ENCODE data around the gene TAOK1.

TAOK1 gene

DNA sequence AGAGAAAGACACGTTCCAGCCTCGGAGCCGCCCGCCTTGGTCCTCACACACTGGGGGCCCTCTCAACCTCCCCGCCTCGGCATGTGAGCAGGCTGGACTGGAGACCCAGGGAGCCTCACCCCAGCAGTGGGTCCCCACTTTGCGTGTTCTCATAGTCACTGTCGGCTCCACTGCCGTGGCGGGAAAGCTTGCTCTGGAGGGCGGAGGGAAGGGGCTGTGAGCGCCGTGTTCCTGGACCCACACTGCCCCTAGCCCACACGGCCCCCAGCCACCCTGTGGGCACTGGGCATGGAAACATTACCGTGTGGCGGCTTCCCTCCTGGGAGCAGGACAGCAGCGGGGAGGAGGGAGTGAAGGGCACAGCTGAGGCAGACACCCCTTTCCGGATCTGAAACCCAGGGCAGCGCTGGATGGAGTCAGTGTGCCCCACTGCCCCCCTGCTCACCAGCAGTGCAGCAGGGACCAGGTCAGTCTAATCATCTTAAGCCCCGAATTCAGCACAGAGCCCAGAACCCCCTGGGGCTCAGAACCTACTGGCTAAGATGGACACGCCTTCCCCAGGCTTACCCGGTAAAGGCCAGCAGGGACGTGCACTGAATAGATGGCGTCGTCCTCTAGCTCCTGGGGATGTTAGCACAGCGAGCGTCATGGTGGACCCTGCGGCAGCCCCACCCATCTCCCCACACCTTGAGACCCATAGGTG, 185.5 kb downstream of the TAOK1 start:
- Histone ChIP-seq H3K4me1 (ENCODE audit: control extremely low read depth in 1 of 4, control insufficient read depth in 4 of 4, insufficient read depth in 4 of 4, low read length in 3 of 4) (peaks cover 0 to 12% (median 4%) of the 10 kb centered on the region in 4 experiments), H3K9me3 (ENCODE audit: control extremely low read depth in 1 of 5, control insufficient read depth in 4 of 5, insufficient read depth in 2 of 5, low read depth in 1 of 5, low read length in 4 of 5) (no peaks in the 10 kb centered on the region), H3K36me3 (ENCODE audit: control insufficient read depth in 4 of 4, insufficient read depth in 4 of 4, low read length in 3 of 4) (peaks cover 0 to 83% (median 56%) of the 10 kb centered on the region in 4 experiments), H3K4me3 (ENCODE audit: control insufficient read depth in 1 of 7, extremely low read depth in 1 of 7, insufficient read depth in 4 of 7, low read depth in 2 of 7, low read length in 6 of 7) (no peak overlapping the region), H3K27ac (ENCODE audit: insufficient read depth in 1 of 2, low read depth in 1 of 2, low read length in 2 of 2, poor library complexity in 1 of 2, severe bottlenecking in 2 of 2) (no peak overlapping the region), H3K27me3 (replicated peaks in 2 of 5; ENCODE audit: control insufficient read depth in 4 of 5, insufficient read depth in 5 of 5, low read length in 4 of 5) (no peaks in the 10 kb centered on the region)
- ChIA-PET CTCF (interaction anchor here (0.9 to 15.9 kb wide), 8 partner anchors 7 to 41 kb away, joined by 3 to 179 read pairs (median 4); partner anchors contain the start of genes ABHD15, ANKRD13B and TP53I13), POLR2A (no interaction called here)
- 94% methylated on average over 25 of the region's 28 CpGs for WGBS (ENCODE audit: insufficient coverage)
- DNase-seq: no peak

DNA sequence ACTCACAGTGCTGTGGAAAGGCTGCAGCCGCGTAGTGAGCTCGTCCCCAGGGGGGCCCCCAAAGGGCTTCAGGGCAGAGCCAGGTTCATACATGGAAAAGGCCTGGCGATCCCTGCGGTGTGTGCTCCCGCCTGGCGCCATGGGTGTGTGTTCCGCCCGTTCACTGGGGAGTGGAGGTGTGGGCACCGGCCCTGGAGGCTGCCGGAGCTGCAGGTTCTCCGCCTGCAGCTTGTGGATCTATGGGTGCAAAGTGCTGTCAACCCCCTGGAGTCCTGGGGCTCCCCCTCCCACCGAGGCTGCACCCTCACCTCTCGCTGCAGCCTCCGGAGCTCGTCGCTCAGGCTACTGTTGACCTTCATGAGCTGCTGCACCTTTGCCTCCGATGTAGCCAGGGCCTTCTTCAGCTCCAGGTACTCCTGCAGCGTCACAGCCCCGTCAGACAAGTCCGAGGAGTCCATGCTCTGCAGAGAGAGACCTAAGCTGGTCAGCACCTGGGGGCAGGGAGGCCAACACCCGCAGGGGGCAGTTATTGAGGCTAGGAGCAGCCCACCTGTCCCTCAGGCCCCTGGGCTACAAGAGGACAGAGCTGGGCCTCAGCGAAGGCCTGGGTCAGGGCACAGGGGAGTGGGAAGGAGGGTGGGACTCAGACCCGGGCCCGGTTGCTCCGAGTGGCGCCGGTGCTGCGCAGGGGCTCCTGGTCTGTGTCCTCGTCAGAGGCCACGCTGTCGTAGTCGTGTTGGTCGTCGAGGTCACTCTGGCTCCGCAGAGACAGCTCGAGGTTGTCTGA, 186.2 kb downstream of the TAOK1 start:
- H3K27ac ChIP-seq (ENCODE audit: insufficient read depth in 1 of 2, low read depth in 1 of 2, low read length in 2 of 2, poor library complexity in 1 of 2, severe bottlenecking in 2 of 2): no peak overlapping the region
- no peak overlapping the region for H3K4me3 ChIP-seq (ENCODE audit: control insufficient read depth in 1 of 7, extremely low read depth in 1 of 7, insufficient read depth in 4 of 7, low read depth in 2 of 7, low read length in 6 of 7)
- H3K9me3 ChIP-seq (ENCODE audit: control extremely low read depth in 1 of 5, control insufficient read depth in 4 of 5, insufficient read depth in 2 of 5, low read depth in 1 of 5, low read length in 4 of 5): no peaks in the 10 kb centered on the region
- no peaks in the 10 kb centered on the region for H3K27me3 ChIP-seq (replicated peaks in 2 of 5; ENCODE audit: control insufficient read depth in 4 of 5, insufficient read depth in 5 of 5, low read length in 4 of 5)
- H3K4me1 ChIP-seq (ENCODE audit: control extremely low read depth in 1 of 4, control insufficient read depth in 4 of 4, insufficient read depth in 4 of 4, low read length in 3 of 4): peaks cover 0 to 12% (median 7%) of the 10 kb centered on the region in 4 experiments
- ChIA-PET POLR2A (no interaction called here), CTCF (interaction anchor here (0.9 to 15.9 kb wide), 6 partner anchors 8 to 40 kb away, joined by 4 to 179 read pairs (median 5); partner anchors contain the start of genes ANKRD13B and TP53I13)
- peaks cover 0 to 84% (median 58%) of the 10 kb centered on the region in 4 experiments for H3K36me3 ChIP-seq (ENCODE audit: control insufficient read depth in 4 of 4, insufficient read depth in 4 of 4, low read length in 3 of 4)
- WGBS (ENCODE audit: insufficient coverage): 92% methylated on average over 24 of the region's 37 CpGs
- DNase-seq: no peak

GRCh38 chr17:29577001-29577370, 186.8 kb downstream of the TAOK1 start:
- Histone ChIP-seq H3K27me3 (replicated peaks in 2 of 5; ENCODE audit: control insufficient read depth in 4 of 5, insufficient read depth in 5 of 5, low read length in 4 of 5) (no peaks in the 10 kb centered on the region), H3K9me3 (ENCODE audit: control extremely low read depth in 1 of 5, control insufficient read depth in 4 of 5, insufficient read depth in 2 of 5, low read depth in 1 of 5, low read length in 4 of 5) (no peaks in the 10 kb centered on the region), H3K36me3 (ENCODE audit: control insufficient read depth in 4 of 4, insufficient read depth in 4 of 4, low read length in 3 of 4) (peaks cover 1 to 87% (median 57%) of the 10 kb centered on the region in 4 experiments), H3K4me1 (ENCODE audit: control extremely low read depth in 1 of 4, control insufficient read depth in 4 of 4, insufficient read depth in 4 of 4, low read length in 3 of 4) (peaks cover 0 to 11% (median 8%) of the 10 kb centered on the region in 4 experiments), H3K4me3 (ENCODE audit: control insufficient read depth in 1 of 7, extremely low read depth in 1 of 7, insufficient read depth in 4 of 7, low read depth in 2 of 7, low read length in 6 of 7) (no peak overlapping the region), H3K27ac (ENCODE audit: insufficient read depth in 1 of 2, low read depth in 1 of 2, low read length in 2 of 2, poor library complexity in 1 of 2, severe bottlenecking in 2 of 2) (no peak overlapping the region)
- ChIA-PET POLR2A (no interaction called here), CTCF (interaction anchor here (0.9 to 15.9 kb wide), 6 partner anchors 9 to 40 kb away, joined by 4 to 179 read pairs (median 5); partner anchors contain the start of genes ANKRD13B and TP53I13)
- WGBS (ENCODE audit: insufficient coverage): 96% methylated on average over 9 of the region's 9 CpGs
- no peak for DNase-seq

- 94% methylated on average over 18 of the region's 22 CpGs for WGBS (ENCODE audit: insufficient coverage)
- POLR2A ChIA-PET: interaction anchor here (1.2 kb wide), 1 partner anchor 15 kb away, joined by 3 read pairs; no protein-coding TSS in a partner anchor
- H3K27me3 ChIP-seq (replicated peaks in 2 of 5; ENCODE audit: control insufficient read depth in 4 of 5, insufficient read depth in 5 of 5, low read length in 4 of 5): no peaks in the 10 kb centered on the region
Measured at GRCh38 chr17:29577385-29578211, 187.4 kb downstream of the TAOK1 start.

DNA sequence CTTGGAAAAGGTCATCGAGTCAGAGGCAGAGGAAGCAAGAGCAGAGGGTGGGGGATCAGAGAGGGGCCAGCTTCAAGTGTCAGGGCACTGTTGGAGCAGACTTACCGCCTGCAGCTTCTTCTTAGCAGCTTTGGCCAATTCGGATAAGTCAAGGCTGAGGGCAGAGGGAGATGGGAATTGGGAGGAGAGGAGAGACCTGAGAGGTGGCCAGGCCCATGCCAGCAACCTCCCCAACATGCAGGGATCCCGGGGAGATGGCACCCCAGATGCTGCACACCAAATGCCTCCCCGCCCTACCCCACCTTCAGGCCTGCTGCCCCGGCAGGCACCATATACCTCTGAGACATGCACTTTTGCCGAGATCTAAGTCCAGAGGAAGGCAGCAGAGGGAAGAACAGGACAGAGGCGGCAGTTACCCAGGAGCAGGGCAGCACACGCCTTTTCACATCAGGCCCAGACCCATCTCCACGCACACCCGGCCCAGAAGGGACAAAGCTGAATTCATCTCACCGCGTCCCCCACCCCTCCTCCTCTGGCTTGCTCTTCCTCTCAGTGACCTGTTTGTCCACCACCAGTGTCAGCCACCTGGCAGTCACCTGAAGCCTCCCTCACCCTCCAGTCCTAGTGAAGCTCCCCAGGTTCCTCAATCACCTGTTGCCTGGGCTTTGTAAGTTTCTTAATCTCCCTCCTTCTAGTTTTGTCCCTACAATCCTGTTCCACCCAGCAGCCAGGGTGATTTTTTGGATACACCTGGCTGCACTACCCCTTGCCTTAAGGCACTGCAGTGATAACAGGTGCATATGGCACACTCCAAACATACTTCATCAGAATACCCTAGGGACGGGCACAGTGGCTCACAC, 188.7 kb downstream of the TAOK1 start:
- ChIA-PET CTCF (interaction anchor here (0.5 to 15.9 kb wide), 11 partner anchors 9 to 206 kb away, joined by 3 to 179 read pairs (median 5); partner anchors contain the start of genes ANKRD13B, GIT1 and TP53I13), POLR2A (interaction anchor here (1.2 kb wide), 1 partner anchor 16 kb away, joined by 3 read pairs; no protein-coding TSS in a partner anchor)
- no peak for DNase-seq

More at GRCh38 chr17:29577385-29578211, 187.4 kb downstream of the TAOK1 start:
- Histone ChIP-seq H3K4me3 (ENCODE audit: control insufficient read depth in 1 of 7, extremely low read depth in 1 of 7, insufficient read depth in 4 of 7, low read depth in 2 of 7, low read length in 6 of 7) (no peak overlapping the region), H3K27ac (ENCODE audit: insufficient read depth in 1 of 2, low read depth in 1 of 2, low read length in 2 of 2, poor library complexity in 1 of 2, severe bottlenecking in 2 of 2) (no peak overlapping the region), H3K9me3 (ENCODE audit: control extremely low read depth in 1 of 5, control insufficient read depth in 4 of 5, insufficient read depth in 2 of 5, low read depth in 1 of 5, low read length in 4 of 5) (no peaks in the 10 kb centered on the region), H3K36me3 (ENCODE audit: control insufficient read depth in 4 of 4, insufficient read depth in 4 of 4, low read length in 3 of 4) (peaks cover 3 to 89% (median 60%) of the 10 kb centered on the region in 4 experiments), H3K4me1 (ENCODE audit: control extremely low read depth in 1 of 4, control insufficient read depth in 4 of 4, insufficient read depth in 4 of 4, low read length in 3 of 4) (peaks cover 0 to 11% (median 4%) of the 10 kb centered on the region in 4 experiments)
- no peak for DNase-seq
- CTCF ChIA-PET: interaction anchor here (1.7 to 15.9 kb wide), 4 partner anchors 9 to 39 kb away, joined by 6 to 179 read pairs (median 72); partner anchors contain the start of genes ANKRD13B and TP53I13

More for the DNA sequence above, 188.7 kb downstream of the TAOK1 start:
- Histone ChIP-seq H3K4me3 (ENCODE audit: control insufficient read depth in 1 of 7, extremely low read depth in 1 of 7, insufficient read depth in 4 of 7, low read depth in 2 of 7, low read length in 6 of 7) (no peak overlapping the region), H3K4me1 (ENCODE audit: control extremely low read depth in 1 of 4, control insufficient read depth in 4 of 4, insufficient read depth in 4 of 4, low read length in 3 of 4) (peaks cover 0 to 6% (median under 1%) of the 10 kb centered on the region in 4 experiments), H3K36me3 (ENCODE audit: control insufficient read depth in 4 of 4, insufficient read depth in 4 of 4, low read length in 3 of 4) (peaks cover 3 to 92% (median 60%) of the 10 kb centered on the region in 4 experiments), H3K27me3 (replicated peaks in 2 of 5; ENCODE audit: control insufficient read depth in 4 of 5, insufficient read depth in 5 of 5, low read length in 4 of 5) (no peaks in the 10 kb centered on the region), H3K27ac (ENCODE audit: insufficient read depth in 1 of 2, low read depth in 1 of 2, low read length in 2 of 2, poor library complexity in 1 of 2, severe bottlenecking in 2 of 2) (no peak overlapping the region), H3K9me3 (ENCODE audit: control extremely low read depth in 1 of 5, control insufficient read depth in 4 of 5, insufficient read depth in 2 of 5, low read depth in 1 of 5, low read length in 4 of 5) (no peaks in the 10 kb centered on the region)
- WGBS (ENCODE audit: insufficient coverage): 100% methylated on average over 8 of the region's 14 CpGs
